DND-41 (cell line): ENCODE results near the gene CMTM3.

ENCODE experiments used
- EZH2 ChIP-seq: IDR thresholded peaks from 3 replicates; pipeline ENCODE4 v1.6.1; 2012; ENCODE audit warnings: borderline replicate concordance, low read depth, mild to moderate bottlenecking, moderate library complexity, low read length, inconsistent platforms; ENCODE audit not compliant: severe bottlenecking
- TF ChIP-seq, protein P1 (sequence below): IDR thresholded peaks from 2 replicates; pipeline ENCODE4 v1.5.1; 2012; ENCODE audit warnings: borderline replicate concordance, low read length, moderate library complexity, mild to moderate bottlenecking; ENCODE audit not compliant: poor library complexity, severe bottlenecking; ENCODE audit errors: extremely low read depth

DNA sequence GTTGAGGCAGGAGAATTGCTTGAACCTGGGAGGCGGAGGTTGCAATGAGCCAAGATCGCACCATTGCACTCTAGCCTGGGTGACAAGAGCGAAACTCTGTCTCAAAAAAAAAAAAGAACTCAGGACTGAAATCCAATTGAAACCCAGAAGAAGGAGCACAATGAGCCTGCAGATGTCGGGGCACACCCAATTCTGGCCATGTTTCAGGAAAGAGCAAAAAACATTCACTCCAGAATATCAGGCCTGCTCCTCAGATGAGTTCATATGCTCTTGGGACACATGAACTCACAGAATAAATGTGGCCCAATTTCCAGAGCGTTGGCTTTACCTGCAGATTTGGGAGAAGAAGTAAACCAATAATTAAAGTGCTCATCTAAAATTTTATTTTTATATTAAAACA is 28.2 kb upstream of the CMTM3 start:
- TF ChIP-seq, protein P1, sequence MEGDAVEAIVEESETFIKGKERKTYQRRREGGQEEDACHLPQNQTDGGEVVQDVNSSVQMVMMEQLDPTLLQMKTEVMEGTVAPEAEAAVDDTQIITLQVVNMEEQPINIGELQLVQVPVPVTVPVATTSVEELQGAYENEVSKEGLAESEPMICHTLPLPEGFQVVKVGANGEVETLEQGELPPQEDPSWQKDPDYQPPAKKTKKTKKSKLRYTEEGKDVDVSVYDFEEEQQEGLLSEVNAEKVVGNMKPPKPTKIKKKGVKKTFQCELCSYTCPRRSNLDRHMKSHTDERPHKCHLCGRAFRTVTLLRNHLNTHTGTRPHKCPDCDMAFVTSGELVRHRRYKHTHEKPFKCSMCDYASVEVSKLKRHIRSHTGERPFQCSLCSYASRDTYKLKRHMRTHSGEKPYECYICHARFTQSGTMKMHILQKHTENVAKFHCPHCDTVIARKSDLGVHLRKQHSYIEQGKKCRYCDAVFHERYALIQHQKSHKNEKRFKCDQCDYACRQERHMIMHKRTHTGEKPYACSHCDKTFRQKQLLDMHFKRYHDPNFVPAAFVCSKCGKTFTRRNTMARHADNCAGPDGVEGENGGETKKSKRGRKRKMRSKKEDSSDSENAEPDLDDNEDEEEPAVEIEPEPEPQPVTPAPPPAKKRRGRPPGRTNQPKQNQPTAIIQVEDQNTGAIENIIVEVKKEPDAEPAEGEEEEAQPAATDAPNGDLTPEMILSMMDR = no peak
- TF ChIP-seq EZH2 = no peak
